ENCODE results near the gene MICAL3.

The MICAL3 gene

DNA sequence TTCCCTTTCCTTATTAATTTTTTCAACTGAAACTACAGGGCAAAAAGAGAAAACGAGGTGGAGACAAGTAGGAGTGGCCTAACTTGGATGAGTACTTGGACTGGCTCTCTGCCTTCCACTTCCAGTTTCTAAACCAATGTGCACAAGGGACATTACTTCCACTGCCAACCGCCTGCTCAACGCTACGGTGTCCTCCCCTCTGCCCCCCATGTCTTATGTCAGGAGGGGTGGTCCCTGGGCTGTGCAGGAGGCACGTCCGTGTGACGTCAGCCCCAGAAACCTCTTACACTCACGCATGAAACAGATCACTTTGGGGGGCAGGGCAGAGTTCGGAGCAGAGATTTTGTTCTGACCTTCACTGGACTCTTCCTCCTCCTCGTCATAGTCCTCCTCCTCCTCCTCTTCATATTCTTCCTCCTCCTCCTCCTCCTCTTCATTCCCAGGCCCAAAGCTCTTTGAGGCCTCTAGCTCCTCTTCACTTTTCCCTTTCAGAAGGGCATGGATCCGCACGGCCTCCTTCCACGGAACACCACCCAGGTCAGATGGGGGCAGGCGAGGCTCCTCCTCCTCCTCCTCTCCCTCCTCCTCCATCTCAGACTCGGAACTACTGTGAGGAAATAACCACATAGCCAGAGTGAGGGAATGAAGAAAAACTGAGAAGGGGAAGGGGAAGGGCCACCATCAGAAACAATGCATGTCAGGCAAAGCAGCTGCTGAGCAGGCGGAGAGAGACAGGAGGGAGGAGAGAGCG, 192.7 kb downstream of the MICAL3 start:
- DNase-seq, result no peak

DNA sequence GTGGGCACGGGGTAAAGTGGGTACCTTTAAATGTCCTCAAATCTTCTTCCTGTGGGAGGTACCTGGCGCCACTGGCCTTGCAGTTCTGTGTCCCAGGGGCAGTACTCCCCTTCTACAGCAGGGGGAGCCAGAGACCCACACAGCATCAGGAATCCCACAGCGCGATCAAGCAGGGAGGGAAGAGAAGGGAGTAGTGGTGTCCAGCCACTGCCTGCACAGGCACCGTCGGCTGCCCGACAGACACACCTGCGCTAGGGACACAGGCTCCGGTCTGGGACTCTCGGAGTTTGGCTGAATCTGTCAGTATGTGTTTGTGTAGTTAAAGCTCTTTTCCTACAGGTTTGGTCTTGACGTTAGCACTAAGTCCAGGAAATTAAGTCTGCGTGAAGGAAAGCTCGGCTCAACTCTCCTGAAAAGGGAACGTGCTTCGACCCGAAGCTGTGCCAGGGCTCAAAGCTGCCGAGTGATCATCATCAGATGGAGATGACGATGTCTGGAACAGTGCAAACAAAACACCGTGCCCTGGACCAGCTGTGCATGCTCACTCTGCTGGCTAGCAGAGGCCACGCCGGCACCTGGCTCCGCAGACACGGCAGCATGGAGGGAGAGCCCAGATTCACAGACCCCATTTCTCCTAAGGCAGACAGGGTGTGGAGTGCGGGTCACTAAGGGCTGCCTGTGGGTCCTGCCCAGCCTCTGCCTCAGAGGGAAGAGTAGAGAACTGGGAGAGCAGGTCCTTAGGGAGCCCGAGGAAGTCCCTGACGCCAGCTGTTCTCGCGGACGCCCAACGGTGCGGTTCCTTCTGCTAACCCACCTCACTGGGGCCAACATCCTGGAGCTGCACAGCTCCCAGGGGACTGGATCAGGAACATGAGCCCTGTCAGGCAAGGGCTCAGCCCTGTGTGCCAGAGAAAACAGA, 194.1 kb downstream of the MICAL3 start:
- DNase-seq, result peak; percentile 83

- no peak for DNase-seq
Measured at GRCh38 chr22:17829695-17830042, 194.7 kb downstream of the MICAL3 start.

DNA sequence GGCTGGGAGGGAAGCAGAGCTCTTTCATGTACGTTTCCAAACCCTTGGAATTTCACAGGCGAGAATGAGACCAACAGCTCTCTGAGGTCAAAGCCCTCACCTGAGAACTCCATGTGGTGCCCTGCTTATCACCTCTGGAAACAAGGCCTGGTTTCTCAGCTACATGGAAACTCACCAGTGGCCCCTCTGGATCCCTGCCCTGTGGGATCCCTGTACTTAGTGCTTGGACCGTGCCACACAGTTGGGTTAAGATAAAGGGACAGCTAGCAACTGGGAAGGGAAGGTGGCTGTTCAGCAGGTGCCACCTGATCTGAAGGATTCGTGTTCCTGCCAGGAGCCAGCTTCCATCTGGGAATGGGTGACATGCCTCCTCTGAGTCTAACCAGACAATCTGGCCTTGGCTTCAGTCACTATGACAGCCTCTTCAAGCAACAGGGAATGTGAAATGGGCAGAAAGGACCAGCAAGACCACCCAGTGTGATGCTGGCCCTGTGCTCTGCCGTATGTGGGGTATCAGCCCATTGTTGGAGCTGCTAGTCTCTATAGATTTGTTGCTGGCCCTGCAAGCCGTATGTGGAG, 195.8 kb downstream of the MICAL3 start:
- DNase-seq, result no peak

DNA sequence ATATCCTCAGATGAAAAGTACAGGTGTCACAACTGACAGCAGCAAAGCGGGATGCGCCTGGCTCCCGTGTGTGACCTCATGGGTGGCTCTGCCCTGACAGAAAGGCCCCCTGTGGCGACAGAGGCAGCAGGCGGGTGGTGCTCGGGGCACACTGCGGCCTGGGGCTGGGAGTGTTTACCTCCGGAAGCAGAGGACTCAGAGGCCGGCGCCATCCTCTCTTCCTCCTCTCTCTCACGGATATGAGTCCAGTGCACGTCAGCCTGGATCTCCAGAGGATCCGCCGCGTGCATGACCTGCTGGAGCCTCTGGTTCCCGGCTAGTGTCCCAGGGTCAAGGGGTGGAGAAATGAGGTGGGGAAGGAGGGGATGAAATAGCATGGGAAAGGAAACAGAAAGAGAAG, 196.9 kb downstream of the MICAL3 start:
- DNase-seq, result no peak

GRCh38 chr22:17825876-17826550, 198.3 kb downstream of the MICAL3 start:
- DNase-seq, result no peak

- DNase-seq, result no peak
Measured at GRCh38 chr22:17824457-17824856, 199.9 kb downstream of the MICAL3 start.

GRCh38 chr22:17823964-17824363, 200.4 kb downstream of the MICAL3 start:
- DNase-seq, result no peak

- DNase-seq, result no peak
Measured at GRCh38 chr22:17823226-17823625, 201.1 kb downstream of the MICAL3 start.

GRCh38 chr22:17822087-17822486, 202.3 kb downstream of the MICAL3 start:
- no peak for DNase-seq

DNA sequence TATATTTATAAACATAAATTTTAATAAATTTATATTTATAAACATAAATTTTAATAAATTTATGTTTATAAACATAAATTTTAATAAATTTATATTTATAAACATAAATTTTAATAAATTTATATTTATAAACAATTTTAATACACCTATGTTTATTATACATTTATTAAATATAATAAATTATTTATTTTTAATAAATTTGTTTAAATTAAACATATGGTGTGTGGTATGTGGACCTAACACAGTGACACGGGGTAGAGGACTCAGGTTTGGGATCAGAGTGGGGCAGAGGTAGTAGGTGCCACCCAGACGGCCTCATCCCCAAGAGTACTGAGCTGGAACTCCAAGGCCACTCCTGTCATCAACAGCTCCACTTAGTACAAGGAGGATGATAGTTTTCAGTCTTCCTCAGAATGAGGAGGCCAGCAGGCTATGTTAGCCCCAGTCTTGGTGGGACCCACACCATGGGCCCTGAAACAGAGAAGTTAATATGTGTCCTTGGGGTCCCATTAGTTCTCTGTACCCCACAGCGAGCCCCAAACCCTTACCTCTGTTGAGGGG, 203.4 kb downstream of the MICAL3 start:
- DNase-seq, result no peak

GRCh38 chr22:17818649-17819048, 205.7 kb downstream of the MICAL3 start:
- DNase-seq, result no peak

GRCh38 chr22:17818180-17818579, 206.2 kb downstream of the MICAL3 start:
- DNase-seq, result no peak

DNA sequence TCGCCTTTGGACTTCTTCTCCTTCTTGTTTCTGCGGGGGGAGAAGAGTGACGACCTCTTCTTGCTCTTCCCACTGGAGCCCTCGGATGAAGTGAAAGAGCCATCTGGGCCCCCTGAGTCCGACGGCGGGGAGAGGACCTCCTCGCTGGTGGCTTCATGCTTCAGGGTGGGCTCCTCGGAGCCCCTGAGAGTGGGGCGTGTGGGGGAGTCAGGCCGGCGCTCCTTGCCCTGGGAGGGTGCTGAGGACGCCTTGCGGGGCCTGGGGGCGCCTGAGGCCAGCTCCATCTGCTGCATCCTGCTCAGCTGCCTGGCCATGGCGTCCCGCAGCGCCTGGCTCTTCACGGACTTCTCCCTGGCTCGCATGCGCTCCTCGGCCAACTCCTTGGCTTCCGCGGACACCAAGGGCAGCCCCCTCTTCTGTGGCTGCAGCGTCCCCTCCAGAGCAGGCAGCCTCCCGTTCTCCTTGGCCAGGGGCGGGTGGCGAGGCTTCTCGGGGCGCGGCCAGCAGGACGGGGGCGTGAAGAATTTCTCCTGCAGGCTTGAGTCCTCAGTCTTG, 206.8 kb downstream of the MICAL3 start:
- no peak for DNase-seq

- DNase-seq, result no peak
Measured at GRCh38 chr22:17817079-17817478, 207.3 kb downstream of the MICAL3 start.

- DNase-seq, result no peak
Measured at GRCh38 chr22:17816649-17817048, 207.7 kb downstream of the MICAL3 start.

DNA sequence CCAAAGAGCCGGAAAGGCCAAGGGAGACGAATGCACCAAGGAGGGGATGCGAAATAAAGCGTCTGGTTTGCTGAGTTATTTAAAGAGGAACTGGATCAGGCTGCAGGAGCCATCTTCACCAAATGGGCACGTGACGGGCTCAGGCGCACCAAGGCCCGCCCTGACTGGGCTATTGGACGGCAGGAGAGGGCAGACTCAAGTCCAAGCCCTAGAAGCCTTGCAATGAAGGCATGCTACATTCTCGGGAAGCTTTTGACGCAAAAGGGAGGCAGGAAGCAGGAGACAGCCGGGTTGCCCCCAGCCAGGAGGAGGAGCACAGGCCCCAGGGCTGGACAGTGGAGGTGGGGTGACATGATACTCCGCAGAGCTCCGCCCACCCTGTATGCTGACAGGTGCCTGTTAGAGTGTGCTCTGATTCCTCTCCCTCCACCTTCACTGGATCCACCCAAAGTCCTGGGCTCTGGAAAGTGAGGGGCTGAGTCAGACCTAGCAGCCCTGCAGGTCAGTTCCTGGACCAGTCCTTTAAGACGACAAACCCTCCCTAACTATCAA, 208.6 kb downstream of the MICAL3 start:
- DNase-seq, result no peak

DNA sequence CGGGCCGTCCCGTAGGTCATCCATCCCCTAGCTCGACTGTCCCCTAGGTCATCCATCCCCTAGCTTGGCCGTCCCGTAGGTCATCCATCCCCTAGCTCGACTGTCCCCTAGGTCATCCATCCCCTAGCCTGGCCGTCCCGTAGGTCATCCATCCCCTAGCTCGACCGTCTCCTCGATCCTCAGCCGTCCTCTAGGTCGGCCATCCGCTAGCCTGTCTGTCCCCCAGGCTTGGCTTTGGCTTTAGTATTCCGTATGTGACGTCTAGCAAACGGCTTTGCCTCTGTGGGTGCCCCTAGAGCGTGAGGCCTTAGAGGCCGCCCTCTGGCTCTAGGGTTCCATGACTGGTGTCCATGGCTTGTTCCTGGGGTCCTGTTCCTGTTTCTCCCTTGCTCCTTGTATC, 209.5 kb downstream of the MICAL3 start:
- no peak for DNase-seq

- DNase-seq, result no peak
Measured at GRCh38 chr22:17814084-17814483, 210.3 kb downstream of the MICAL3 start.

DNA sequence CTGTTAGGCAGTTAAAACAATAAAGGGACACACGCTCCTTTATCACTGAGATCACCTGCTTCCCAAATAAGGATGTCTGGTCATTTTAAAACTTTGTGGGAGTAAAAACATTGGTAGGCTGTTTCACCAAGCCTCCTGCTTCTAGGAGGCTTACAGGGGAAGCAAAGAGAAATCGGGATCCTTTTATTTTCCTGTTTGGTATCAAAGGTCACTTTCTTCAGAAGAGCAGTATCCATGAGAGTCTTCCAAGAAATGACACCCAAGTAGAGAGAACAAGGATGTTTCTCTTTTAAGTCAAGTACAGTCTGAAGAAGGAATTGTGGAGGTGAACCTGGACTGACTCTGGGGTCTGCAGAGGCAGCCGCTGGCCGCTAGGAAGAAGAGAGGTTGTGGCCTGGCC, 213.2 kb downstream of the MICAL3 start:
- no peak for DNase-seq

DNA sequence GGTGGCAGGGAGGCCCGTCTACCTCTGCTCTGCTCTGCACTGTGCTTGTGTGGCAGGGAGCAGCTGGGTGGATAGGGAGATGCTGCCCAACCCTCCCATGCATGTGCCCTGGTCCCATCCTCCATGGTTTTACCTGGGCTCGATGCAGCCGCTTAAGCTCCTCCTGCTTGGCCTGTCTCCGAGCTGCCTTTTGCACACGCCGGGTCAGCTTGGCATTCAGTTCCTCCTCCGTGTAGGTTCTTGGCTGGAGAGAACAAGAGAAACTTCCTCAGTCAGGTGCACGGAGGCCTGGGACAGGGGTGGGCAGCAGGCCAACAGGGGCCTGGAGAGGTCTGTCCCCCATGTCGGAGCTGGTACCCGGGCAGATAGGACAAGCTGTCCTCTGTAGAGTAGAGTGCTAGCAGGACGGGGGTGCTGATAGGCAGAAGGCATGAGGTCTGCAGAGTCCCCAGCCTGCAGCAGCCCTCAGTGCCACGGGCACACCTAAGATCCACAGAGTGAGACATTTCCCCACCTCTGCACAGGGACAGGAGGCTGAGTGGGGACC, 213.7 kb downstream of the MICAL3 start:
- no peak for DNase-seq

All from suppressor macrophage treated with lipopolysaccharide for 4 hours (primary cell).